HG02642 (cell line): Measurements from ENCODE around the gene SLAMF9.

Experiments used
- ATAC-seq: cut with Tn5 transposase; IDR thresholded peaks from one replicate; pipeline ENCODE4 v1.9.1; 2021; ENCODE audit warnings: mild to moderate bottlenecking; ENCODE audit not compliant: unreplicated experiment, poor library complexity

Gene SLAMF9

DNA sequence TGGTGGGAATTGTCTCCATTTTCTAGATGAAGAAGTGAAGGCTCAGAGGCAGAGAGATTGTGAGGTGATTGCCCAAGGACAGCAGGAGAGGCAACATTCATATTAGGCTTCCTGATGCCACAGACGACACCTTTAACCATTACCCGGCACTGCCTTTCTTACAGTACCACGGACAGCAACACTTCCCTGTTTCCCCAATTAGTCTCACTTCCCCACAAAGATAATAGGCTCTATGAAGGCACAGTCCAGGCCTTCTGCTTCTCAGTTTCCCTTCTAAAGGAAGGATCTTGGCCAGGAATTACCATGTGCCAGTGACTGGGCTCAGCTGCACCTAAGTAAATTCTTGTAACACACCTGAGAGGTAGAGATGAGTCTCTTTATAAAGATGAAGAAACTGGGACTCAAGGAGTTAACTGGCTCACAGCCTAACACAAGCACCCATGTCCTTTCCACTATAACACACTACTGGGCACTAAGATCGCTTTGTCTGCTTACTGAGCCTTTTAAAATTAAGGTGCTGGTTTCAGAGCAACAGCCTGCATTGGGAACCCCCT lies 18.2 kb downstream of the SLAMF9 start:
- ATAC-seq: no peak

DNA sequence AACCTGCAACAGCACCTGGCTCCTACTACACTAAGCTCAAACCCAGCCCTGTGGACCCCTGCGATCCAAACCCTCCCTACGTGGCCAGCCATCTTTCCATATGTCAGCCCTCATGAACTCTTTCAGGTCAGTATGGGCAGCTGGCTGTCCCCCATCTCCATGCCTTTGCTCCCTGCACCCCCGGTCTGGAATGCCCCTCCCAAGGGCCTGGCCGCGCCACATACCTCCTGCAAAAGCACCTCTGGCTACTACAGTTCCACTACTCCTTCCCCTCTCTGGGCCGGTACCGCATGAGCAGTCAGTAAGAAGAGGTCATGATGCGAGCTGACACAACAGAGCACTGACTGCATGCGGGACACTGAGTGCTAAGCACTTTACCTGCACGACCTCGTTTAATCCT lies 18.7 kb downstream of the SLAMF9 start:
- ATAC-seq: no peak

DNA sequence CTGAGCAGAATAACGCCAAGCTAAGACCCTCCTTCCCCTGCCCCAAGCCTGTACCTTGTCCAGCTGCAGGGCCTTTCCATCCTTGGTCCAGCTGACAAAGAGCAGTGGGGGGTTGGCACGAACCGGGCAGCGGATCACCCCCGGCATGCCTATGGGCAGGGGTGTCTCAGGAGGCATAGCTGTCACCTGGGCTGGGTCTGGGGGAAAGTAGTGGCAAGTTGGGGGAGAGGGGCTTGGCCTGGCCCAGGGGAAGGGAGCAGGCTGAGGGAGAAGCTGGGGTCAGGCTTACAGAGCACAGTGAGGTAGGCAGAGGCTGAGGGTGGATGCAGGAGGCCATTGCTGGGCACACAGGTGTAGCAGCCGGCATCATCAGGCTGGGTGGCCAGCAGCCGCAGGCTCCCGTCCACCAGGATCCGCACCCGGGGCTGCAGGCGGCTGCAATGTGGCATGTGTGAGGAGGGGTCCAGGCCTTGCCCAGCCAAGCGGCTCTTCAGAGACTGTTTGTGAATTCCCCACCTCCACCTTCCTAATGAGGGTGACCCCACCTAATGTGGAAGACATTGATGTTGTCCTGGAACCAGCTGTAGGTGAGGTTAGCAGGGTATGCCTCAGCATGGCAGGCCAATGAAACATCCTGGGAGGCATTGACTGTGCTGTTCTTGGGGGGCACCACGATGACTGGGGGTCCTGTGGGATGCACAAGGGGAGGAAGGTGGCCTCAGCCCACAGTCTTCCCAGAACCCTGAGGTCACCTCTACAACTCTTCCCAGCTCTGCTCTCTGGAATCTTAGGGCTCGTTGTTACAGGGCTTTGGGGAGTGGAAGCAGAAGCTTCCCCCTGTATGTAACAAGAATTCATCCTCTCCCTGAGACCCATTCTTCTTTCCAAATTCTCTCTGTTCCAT lies 19.6 kb downstream of the SLAMF9 start:
- no peak for ATAC-seq

DNA sequence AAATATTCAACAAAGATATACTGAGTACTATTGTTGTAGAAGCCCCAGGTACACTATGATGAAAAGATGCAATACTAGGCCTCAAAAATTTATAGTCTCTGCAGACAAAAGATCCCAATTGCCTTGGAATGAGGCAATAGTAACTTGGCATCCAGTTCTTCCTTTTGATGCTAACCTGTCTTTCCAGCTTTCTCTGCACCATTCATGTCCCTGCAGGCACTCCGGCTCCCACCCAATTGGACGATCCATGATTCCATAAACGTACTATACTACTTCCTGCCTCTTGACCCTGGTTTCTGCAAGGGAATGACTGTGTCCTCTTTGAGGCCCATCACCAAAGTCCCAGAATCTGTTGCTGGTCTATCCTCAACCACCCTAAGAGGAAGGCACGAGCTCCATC lies 20.7 kb downstream of the SLAMF9 start:
- ATAC-seq: no peak

DNA sequence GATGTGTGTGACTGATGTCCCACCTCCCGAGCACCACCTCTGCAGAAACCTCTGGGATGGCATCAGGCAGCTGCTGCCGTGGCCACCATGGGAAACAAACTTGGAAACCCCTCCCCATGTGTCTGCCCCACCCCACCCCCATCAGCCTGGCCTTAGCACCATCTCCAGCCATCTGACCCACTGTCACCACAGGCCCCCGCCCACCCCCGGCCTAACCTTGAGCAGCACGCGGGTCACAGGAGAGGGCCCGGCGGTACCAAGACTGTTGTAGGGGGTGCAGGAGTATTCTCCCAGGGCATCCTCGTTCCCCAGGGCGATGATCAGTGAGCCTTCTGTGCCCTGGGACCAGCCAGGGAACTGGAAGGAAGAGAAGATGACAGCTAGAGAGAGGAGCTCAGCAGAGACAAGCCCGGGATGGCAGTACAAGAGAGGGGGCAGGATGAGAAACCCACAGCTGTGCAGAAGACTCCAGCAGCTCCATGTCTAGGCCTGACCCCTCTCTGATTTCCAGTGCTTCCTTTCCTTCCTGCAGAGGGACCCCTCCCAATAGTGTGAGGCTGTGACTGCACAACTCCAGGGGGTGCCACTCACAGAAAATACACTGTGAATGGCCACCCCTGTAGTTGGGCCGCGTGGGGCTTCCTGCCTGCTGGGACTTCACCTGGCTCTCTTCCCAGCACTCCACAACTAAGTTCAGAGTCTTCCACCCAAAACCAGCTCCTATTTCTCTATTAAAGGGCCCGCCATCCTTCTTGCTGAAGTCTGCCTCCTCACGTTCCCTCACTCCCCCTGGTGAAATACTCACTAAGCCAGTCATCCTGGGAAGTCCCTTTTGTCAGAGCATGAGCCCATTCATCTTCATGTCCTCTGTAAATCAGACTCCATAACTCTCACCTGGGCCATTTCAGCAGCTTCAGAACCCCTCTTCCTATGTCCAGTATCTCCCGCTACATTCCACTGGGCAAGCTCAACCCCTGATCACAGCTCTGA lies 21.4 kb downstream of the SLAMF9 start:
- ATAC-seq: no peak

DNA sequence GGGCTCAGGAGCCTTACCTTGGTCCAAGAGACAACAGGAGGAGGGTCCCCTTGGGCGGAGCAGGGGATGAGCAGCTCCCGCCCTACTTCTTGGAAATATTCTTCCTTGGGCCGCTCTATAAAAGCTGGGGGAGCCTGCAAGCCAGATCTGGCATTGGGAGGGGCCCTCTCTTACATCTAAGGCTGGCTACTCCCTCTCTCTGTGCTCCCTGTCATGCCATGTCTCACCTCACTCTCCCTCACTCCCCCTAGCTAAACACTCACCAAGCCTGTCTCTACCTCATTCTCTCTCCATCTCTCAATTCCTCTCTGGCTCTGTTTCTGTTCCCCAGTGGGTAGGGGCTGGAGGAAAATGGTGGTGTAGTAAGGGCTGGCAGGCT lies 22.3 kb downstream of the SLAMF9 start:
- no peak for ATAC-seq

DNA sequence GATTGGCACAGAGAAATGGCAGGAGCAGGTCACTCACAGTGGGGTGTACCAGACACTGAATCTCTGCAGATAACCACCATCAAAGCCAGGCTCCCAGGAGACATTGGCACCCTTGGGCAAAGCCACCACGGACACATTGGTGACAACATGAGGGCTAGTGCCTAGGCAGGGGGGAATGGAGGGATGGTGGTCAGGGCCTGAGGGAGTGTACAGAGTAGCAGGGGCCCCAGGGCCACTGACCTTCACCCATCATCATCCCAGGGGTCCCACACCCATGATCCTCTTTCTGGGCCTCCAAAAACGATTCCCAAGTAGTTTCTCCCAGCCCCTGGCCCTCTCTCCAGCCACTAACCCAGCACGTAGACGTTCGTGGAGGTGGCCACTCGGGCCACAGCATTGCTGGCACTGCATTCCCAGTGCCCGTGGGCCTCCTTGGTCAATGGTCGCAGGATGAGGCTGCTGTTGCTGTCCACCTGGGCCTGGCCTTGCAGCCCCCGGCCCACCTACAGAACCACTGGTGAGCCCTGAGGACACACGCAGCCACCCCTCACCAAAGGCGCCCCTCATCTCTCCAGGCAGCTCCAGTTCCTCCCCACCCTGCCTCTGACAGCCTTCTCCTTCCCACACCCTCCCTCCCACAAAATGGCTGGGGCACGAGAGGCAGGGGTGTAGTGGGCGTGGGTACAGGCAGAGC lies 22.8 kb downstream of the SLAMF9 start:
- ATAC-seq: no peak

DNA sequence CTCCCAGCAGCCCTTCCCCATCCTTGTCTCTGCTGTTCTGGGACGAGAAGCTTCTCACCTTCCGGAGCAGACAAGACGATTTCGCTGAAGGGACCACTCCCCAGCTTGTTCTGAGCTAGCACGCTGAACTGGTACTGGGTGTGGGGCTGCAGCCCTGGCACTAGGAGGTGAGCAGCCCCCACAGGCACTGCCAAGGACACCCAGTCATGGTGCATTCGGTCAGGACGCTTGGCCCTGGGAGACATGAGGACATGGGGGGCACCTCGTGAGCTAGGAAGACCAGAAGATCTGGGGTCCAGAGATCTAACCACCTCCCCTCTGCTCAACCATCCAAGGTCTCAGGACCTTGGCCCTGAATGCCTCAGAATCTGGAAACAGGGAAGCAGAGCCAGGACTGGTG lies 23.4 kb downstream of the SLAMF9 start:
- no peak for ATAC-seq

DNA sequence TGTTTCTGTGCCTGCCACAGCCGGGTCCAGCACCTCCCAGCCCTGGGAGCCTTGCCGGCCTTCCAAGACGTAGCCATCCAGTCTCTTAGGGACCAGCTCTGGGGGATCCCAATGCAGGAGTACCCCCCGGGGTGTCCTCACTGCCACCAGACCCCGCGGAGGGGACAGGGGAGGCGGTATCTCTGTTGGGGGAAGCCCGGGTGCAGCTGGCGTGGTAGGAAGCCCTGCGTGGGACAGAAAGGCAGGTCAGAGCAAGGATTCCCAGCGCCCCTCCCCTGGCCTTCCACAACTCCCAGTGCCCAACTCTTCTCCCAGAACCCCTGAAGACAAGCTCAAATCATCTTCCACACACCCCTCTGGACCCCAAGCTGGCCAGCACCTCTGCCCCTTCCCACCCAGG lies 23.8 kb downstream of the SLAMF9 start:
- ATAC-seq: no peak

DNA sequence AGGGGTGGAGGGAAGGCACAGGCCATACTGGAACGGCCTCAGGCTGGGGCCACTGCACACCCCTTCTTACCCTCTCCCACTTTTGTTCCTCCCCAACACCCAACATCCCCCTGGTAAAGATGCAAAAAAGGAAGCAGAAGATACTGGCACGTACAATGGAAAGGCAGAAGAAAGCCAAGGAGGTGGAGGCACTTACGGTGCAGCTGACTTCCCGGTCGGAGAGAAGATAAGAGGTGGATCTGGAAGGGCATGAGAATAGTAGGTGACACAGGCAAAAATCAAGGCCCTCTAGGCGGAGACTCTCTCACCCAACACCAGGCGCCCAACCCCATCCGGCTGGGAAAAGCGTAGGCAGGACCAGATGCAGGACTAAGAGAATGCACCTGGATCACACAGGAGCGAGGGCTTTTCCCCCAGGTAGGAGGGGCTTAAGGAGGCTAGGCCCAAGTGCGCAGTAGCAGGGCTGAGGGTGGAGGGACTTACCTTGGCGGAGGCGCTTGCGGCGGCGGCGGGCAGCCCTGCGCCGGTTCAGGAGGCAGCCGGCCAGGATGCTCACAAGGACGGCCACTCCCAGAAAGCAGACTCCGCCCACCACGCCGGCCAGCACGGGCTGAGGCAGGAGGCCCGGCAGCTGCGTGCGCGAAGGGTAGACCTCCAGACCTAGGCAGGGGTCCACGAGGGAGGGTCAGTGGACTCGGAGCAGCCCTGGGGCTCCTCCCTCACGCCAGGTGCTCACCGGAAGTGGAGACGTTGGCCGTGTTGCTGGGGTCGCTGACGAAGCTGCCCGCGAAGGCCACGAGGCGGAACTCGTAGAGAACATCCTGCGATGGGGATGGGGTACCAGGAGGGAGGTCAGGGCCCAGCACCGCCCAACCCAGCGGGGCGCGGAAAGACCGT lies 24.6 kb downstream of the SLAMF9 start:
- ATAC-seq: no peak

DNA sequence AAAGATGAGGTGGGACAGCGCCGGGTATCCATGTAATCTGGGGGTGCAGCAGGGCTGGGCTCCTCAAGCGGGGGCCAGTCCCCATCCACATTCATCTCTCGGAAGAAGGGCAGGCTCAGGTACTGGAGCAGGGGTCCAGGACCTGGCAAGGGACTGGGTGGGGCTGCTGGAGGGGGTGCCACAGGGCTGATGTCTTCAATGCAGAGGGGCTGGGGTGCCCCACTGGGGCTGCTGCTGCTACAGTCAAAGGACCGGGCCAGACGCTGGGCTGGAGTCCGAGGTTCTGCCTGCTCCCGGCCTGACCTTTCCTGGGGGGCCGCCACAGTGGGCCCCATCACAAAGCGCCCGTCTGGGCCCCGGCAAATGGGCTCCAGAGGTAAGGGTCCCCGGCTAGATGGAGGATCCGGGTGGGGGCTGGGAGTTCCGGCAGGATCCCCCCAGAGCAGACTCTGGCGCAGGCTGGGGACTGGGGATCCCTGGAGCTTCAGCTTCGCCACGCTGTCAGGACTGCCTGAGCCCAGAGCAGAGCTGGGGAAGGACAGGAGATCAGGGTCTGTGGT lies 25.5 kb downstream of the SLAMF9 start:
- ATAC-seq: no peak

DNA sequence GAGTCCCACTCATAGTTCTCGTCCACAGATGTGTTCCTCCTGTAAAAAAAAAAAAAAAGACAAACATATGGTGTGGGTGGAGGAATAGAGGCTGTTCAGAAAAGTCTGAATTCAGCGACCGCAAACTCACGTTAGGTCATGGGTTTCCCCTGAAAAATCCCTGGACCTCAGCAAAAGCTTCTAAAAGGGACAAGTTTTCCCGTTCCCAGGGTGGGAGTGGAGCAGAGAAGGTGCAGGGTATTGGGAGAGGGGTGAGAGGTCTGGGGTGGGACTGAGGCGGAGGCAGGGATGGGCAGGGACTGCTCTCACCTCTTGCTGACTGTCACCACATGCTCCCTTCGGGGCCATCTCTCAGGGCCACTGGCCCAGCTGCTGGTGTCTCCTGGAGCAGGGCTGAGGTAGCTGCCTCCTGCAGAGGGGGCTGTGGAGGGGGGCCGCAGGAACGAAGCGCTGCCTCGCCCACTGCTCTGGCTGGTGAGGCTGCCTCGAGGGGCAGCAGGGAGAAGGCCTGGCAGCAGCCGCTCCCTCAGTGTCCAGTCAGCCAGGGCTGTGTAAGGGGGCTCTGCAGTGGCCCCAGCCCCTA lies 26.1 kb downstream of the SLAMF9 start:
- no peak for ATAC-seq

DNA sequence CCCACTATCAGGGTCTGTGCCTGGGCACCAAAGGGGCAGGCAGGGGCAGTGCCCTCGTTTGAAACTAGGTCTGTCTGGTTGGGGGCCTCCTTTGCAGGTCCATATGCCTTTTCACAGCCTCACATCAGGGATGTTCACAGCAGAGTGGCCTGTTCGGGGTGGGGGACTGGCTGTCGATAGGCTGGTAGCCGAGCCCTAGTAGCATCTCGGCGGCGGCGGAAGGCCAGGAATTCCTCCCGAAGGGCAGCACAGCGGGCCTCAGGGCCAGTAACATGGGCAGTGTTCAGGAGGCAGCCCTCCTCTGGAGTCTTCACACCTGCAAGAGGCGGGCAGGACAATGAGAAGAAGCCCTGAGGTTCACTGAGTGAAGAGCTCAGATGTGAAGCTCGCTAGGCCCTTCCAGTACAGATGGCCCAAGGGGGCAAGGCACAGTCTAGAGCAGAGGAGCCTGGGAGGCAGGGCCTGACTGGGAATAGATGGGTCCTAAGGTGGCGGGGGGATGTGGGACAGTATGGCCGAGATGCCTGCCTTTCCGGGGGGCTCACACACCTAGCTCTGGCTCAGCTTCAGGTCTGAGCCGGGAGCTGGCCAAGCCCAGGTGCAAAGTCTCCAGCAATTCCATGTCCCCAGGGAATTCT lies 26.7 kb downstream of the SLAMF9 start:
- no peak for ATAC-seq

DNA sequence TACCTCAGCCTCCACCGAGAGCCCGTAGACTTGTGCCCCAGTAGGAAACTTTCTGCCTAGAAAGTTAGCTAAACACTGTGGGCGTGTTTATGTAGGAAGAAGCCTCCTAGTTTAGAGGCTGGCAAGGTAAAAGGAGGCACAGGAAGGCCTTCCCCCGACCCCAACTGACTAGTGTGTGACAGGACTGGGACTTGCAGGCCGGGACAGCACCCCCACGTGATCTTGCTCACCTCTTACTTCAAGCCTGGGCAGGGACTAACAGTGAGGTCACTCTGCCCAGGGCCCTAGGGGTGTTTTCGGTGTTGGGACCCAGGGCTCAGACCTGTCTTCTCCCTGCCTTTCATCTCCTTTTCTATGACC lies 28.3 kb downstream of the SLAMF9 start:
- peak; percentile 2 for ATAC-seq

DNA sequence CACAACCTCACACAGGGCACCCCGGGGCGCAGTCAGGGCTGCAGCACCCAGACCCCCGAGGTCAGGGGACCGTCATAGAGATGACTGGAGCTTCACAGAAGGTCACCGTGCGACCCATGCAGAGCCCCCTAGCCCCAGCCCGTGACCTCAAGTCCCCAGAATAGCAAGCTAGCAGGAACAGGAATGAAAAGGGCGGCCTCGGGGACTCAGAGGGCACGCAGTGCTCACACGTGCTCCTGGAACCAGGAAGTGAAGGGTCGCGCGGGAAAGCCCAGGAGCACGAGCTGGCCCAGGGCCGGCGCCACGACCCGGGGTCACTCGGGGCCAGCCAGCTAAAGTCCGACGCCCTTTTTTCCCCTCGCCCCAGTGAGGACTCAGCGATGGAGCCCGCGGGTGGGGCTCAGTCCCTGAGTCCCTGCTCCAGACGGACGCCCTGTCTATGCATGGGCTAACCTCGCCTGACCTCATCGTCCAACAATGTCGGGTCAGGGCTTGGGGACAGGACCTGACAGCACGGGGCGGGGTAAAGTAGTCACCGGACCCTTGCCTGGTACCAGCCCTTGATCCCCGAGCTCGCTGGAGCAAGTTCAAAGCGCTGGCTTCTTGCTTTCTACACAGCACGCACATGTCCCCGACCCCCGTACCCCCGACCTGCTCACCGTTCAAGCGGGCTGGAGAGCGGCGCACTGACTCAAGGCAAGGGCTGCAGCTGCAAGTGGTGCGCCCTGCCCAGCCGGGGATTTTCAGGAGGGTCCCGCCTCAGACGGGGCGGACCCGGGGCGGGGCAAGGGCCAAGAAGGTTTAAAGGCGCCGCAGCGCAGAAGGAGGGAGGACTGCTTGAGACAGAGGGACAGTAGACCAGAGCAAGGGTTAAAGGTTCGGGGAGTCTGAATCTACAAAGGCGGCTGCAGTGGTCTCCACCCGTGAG lies 29.0 kb downstream of the SLAMF9 start, which contains the start of gene TAGLN2:
Gene TAGLN2, minus strand, starts transcription at position 717 of the 928 bp plus-strand sequence. CDS start 4,998 bp downstream, outside the sequence.
- ATAC-seq: peak; percentile 67

DNA sequence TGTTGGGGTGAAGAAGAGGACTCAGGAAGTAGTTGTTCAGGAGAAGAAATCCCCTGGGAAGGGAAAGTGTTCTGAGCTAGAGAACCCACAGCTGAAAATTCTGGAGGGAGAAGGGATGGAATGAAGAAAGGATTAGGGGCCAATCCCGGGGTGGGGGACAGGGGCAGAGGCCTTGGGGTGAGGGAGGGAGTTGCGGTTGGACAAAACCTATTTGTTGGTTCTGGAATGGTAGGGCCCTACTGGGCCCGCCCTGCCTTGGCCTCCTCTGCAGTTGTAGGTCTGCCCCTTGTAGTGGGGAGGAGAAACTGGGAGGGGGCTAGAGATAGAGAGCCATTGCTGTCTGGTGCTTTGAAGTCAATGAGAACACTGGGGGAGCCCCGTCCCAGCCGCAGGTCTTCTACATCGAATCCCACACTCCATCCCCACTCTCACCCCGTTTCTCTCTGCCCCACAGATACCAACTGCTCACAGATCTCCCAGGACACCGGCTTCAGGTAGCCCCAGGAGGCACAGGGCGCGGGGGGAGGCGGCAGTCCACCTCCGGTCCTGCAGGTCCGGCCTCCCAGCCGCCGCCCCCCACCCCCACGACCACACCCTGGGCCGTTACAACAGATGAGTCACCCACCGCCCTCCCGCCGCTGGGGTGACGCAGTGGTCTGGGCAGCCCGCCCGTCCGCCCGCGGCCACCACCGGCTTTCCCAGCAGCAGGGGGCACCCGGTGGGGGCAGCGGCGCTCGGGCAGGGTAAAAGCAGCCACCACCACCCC lies 29.8 kb downstream of the SLAMF9 start:
- peak; percentile 10 for ATAC-seq
